Activated CD4-positive, alpha-beta T cell treated with anti-CD3 and anti-CD28 coated beads, Interleukin-2, amount 50 U/mL, for 16 hours (primary cell): Measurements from ENCODE around the gene TAF8.
A peak's percentile ranks its signal among the peaks of the same experiment; 100 is the strongest.

Experiments used
- DNase-seq: peaks from one replicate; pipeline ENCODE4 v3.0.0-alpha.2; 2020

TAF8 gene

GRCh38 chr6:42100029-42100901 is 49.9 kb downstream of the TAF8 start:
- DNase-seq = peak; percentile 71

GRCh38 chr6:42101186-42101657 is 50.9 kb downstream of the TAF8 start:
- DNase-seq = no peak

DNA sequence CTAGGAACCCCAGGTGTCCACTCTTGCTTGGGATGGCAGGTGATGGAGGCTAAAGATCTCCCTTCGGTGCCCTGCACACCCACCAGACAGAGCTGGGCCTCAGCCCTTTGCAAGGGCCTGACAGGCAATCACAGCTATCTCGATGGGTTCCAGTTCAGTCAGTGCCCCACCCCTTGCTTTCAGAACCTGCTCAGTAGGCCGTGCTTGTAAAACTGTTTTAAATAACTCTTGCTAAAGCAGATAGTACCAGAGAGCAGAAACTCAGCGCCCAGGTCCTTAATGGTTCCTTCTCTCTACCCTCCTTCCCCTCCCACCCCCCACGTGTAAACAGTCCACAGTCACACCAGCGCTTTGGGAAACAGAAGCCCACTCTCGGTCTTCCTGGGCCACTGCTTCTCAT is 52.9 kb downstream of the TAF8 start:
- no peak for DNase-seq

GRCh38 chr6:42103753-42104094 is 53.4 kb downstream of the TAF8 start:
- DNase-seq = no peak

DNA sequence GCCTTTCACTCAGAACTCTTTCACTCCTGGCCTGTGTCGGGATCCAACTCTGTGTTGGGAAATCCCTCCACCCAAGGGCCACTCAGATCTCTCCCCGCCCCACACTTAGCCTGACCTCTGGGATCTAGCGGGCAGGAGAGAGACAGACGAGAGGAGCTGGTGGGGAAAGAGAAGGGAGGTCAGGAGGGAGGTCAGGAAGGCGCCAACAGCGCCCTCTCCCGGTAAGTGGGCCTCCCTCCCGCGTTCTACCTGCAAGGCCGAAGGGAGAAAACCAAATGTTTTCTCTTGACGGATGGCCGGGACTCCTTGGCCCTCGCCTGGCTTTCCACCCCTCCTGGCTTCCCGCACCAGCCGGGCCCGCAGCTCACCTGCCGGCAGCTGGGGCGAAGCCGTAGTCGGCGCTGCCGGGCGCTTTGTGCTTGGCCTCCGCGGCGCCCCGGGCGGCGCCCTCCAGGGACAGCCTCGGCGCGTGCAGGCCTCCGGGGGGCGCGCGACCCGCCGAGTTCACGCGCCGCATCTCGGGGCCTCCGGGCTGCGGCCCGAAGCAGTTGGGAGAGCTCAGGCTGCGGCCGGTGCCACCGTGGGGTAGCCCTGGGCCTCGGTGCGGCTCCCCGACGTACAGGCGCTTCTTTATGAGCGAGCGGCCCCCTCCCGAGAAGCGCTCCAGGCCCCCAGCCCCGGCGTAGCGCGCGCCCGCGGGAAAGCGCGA is 53.9 kb downstream of the TAF8 start:
- peak; percentile 84 for DNase-seq

DNA sequence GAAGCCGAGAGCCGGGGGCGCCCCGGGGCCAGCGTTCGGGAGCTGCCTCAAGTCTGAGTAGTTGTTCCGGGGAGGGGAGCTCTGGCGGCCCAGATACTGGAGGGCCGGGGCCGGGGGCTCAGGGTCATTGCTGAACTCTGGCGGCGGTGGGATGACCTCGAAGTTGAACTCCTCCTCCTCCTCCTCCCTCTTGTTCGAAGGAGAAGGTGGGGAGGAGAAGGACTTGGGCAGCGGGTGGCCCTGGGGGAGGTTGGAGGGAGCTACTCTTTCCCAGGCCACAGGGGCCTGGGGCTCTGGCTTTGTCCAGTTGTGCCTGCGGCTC is 54.4 kb downstream of the TAF8 start:
- DNase-seq = no peak

- DNase-seq = no peak
Observed at GRCh38 chr6:42105156-42105648, 54.9 kb downstream of the TAF8 start.

DNA sequence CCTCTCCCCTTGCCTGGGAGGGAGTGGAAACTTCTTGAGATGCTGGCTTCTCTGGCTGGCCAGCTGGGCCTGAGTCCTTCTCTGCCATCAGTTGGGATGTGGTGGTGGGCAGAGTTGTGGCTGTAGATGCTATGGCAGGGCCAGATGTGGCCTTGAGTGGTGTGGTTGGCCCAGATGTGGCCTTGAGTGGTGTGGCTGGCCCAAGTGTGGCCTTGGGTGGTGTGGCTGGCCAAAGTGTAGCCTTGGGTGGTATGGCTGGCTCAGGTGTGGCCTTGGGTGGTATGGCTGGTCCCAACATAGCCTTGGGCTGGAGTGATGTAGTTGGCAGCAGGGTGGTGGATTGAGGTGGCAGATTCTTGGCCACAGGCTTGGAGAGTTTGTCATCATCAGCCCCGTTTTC is 55.4 kb downstream of the TAF8 start:
- no peak for DNase-seq

- no peak for DNase-seq
Observed at GRCh38 chr6:42106112-42107023, 56.0 kb downstream of the TAF8 start.

- no peak for DNase-seq
Observed at GRCh38 chr6:42108071-42108470, 57.7 kb downstream of the TAF8 start.

DNA sequence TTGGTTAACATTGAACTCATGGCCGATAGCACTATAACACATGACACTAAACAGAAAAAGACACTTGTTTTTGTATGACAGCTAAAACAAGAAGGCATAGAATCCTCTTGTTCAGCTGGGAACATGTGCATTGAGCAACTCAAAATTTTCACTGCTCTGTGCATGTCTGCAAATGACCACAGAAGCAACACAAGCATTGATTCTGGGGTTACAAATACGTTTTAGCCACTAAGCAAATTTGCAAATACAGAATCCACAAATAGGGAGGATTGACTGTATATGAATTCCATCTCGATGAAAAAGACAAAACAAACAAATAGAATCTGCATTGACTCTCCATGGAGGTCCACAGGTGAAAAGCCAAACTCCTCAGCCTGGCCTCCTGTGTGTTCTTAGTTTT is 60.4 kb downstream of the TAF8 start:
- no peak for DNase-seq

- no peak for DNase-seq
Observed at GRCh38 chr6:42112351-42112750, 62.0 kb downstream of the TAF8 start.

- no peak for DNase-seq
Observed at GRCh38 chr6:42113936-42114636, 63.8 kb downstream of the TAF8 start.

DNA sequence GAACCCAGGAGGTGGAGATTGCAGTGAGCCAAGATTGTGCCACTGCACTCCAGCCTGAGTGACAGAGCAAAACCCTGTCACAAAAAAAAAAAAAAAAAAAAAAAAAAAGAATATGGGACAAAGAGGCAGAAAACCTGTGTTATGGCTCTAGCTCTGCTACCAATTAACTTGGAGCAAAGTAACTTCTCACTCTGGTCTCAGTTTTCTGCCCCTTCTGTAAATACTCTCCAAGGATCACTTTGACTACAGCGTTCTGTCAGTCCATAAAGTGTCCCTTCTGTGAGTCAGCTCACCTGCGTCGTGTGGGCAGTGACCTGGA is 67.5 kb downstream of the TAF8 start:
- DNase-seq = no peak

DNA sequence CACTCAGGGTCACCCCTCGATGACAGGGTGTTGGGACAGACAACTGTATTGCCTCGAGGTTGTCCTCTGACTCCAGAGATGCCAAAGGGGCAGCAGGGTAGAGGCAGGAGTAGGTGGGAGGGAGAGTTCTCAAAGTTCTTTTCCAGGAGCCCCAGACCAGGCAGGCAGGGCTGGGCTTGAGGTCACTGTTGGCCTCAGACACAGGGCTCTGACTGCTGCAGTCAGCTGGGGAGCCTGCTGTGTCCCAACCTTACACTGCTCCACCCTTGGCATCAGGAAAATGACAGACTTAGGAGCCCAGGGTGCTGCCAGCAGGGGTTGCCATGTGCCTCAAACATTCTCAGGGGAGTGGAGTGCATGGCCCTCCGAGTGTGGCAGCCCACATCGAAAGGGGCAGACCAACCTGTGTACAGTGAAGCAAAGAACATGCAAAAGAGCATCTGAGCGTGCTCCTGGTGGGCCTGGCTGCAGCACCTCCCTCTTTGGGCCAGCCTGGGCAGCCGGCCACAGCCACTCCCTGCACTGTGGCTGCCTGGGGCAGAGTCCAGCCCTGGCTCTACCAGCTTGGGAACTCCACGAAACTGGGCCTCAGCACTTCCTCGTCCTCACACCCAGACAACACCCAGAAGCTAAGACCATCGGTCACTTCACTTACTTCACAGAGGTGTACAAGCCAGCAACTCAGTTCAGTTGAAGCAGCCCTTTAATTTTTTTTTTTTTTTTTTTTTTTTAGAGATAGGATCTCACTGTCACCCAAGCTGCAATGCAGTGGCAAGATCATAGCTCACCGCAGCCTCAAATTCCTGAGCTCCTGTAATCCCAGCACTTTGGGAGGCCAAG is 68.1 kb downstream of the TAF8 start:
- no peak for DNase-seq

DNA sequence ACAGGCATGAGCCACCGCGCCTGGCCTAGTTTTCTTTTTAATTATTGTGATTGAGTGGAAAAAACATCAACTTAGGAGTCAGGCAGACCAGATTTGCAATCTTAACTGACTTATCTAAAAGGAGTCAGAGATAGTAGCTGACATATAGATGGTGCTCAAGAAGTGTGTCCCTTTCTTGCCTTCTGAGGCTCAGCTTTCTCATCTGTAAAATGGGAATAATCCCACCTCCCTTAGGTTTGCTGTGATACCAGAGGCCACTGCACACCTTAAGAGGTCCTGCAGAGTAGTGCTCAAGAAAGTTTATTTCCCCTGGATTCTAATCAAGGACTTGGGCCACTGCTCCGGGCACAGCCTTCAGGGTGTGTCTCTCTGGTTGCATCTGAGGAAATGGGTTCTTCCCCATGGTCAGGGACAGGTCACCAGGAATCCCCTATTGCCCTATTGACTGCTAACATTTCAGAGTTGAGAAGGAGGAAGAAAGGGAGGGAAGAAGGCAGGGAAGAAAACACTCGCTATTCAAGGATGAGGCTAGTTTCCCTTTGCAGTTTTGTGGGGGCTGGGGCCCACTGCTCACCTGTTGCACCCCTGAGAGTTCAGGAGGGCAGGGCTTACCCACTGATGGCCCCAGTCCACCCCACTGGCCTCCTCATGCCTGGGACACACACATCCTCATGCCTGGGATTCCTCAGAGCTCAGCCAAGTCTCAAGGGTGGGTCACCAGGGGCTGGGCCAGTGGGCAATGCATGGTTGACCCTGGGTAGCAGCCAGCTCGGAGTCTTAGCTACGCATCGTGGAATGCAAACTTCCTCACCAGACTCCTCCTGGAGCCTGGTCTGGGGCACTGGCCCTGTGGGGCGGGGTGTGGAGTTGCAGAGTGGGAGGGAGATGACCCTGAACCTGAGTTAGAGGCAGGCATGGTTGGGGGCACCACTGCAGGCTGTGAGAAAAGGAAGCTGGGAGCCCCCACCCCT is 70.9 kb downstream of the TAF8 start:
- DNase-seq = no peak

DNA sequence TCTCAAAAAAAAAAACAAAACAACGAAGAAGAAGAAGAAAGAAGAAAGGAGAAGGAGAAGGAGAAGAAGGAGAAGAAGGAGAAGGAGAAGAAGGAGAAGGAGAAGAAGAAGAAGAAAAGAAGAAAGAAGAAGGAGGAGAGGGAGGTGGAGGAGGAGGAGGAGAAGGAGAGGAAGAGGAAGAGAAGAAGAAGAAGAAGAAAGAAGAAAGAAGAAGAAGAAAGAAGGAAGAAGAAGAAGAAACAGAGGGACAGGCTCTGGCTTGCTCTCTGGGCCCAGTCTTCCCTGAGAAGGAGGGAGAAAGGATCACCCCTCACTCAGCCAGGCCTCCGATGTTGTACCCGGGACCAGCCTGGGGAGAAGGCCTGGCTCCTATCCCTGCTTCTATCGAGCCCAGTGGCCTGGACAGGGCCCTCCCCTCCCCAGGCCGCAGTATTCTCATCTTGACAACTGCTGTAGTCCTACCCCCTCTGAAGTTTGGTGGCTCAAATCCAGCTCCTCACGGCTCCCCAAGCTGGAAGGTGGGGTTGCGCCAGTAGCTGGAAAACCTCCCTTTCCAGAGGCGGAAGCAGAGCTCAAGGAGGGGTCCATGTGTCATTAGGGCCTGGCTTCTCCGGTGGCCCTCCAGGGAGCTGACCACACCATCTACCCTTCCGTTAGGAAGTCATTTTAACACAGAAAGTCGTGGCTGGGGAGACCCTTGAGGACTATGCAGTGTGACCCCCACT is 73.2 kb downstream of the TAF8 start:
- DNase-seq = no peak

GRCh38 chr6:42124223-42124836 is 74.0 kb downstream of the TAF8 start:
- no peak for DNase-seq

- DNase-seq = no peak
Observed at GRCh38 chr6:42125231-42125630, 74.9 kb downstream of the TAF8 start.
